ENCODE measurements around the gene HNF1B.

The HNF1B gene

DNA sequence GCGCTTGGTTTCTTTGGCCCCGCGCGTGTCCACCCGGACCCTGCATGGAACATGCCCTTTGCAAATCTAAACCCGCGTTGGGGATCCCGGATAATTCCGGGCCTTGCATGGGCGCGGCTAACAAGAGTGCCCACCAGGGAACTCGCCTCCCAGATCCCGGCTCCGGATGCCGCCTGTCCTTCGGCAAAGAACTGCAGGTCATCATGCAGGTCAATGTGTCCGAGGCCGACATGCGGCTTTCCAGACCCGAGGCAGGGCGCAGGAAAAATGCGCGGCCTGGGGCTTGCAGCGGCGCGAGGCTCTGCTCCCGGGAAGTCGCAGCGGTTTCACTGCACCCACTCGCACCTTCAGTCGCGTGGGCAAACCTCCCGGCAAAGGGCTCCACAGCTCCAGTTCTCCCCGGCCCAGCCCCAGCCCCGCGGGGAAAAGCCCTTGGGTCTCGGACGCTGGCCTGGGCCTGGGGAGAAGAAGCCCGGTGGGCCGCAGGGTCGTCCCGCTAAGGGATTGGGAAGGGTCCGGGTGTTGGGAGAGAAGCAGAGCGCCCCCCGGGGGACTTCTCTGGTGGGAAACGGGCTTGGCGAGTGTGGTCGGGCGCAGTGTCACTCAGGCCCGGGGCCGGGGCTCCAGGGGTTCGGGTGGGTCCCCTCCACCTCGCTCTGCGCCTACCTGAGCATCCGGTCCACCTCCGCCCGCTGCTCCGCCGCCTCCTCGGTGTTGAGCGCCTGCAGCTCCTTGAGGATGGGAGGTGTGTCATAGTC lies 805 bp downstream of the HNF1B start:
- Histone ChIP-seq H3K4me2 (no peak overlapping the region), H4K20me1 (peaks cover 0 to 25% (median 9%) of the 10 kb centered on the region in 11 experiments; a peak in 11 of 22 replicates), H3K9me3 (replicated peaks in 1 of 11) (peaks cover 26 to 37% (median 29%) of the 10 kb centered on the region in 11 experiments), H3K27ac (no peak overlapping the region), H3K4me3 (peak overlapping the region in 3 of 10 experiments; percentile 3 to 22 (median 6); a peak in 4 of 20 replicates), H3K36me3 (peaks cover 0 to 6% (median 0%) of the 10 kb centered on the region in 11 experiments; a peak in 2 of 22 replicates), H3K9ac (no peak overlapping the region), H3K4me1 (peaks cover 0 to 19% (median 0%) of the 10 kb centered on the region in 10 experiments; a peak in 4 of 20 replicates), H3K27me3 (peaks cover 80 to 98% (median 93%) of the 10 kb centered on the region in 11 experiments)
- no peak for TF ChIP-seq Cebpa-rat (IDR thresholded peaks at IDR 0.05)

GRCh38 chr17:37743612-37743874 lies 1.3 kb downstream of the HNF1B start:
- Histone ChIP-seq H3K4me3 (peak overlapping the region in 3 of 10 experiments; percentile 3 to 22 (median 6); a peak in 4 of 20 replicates), H3K27me3 (peaks cover 80 to 100% (median 98%) of the 10 kb centered on the region in 11 experiments), H3K9ac (no peak overlapping the region), H3K4me1 (peaks cover 0 to 19% (median 0%) of the 10 kb centered on the region in 10 experiments; a peak in 4 of 20 replicates), H3K4me2 (no peak overlapping the region), H4K20me1 (peaks cover 0 to 25% (median 9%) of the 10 kb centered on the region in 11 experiments; a peak in 11 of 22 replicates), H3K9me3 (replicated peaks in 1 of 11) (peaks cover 26 to 37% (median 29%) of the 10 kb centered on the region in 11 experiments), H3K27ac (no peak overlapping the region), H3K36me3 (peaks cover 0 to 6% (median 0%) of the 10 kb centered on the region in 11 experiments; a peak in 2 of 22 replicates)
- no peak for TF ChIP-seq Cebpa-rat (IDR thresholded peaks at IDR 0.05)

DNA sequence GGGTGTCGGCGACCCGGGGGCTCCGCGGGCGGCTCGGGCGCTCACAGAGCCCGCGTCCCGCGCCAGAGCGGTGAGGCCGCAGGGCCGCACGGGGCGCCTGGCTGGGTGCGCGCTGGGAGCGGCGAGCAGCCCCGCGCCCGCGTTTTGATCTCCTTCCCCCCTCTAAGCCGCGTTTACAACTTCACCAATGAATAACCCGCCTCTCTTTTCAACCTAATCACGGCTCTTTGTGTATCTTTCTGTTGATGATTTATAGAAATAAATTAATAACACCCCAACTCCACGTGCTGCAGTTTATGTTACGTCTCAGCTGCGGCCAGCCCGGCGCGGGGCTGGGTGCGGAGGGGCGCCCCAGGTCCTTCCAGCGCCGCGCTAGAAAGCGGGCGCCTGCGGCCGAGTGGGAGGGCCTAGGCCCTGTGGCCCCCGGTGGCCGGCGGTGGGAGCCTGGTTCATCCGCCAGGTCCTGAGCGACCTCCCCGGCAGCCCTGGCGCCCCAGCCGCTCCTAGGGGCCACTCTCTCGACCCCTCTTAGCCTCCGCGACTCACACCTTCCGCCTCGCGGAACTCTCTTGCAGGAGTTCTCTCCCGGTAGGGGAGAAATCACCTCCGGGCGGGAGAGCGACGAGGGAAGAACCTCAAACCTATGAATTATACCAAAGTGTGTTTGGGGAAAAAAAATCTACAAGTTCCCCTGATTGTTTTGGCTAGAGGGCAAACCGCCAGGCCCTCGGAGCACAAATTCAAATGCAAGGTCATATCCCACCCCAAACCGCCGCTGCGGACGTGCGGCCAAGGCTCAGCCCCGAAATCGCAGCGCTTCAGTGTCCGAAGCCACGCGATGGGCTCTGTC lies 1.9 kb downstream of the HNF1B start:
- Histone ChIP-seq H4K20me1 (peaks cover 0 to 25% (median 9%) of the 10 kb centered on the region in 11 experiments; a peak in 11 of 22 replicates), H3K9ac (no peak overlapping the region), H3K27ac (no peak overlapping the region), H3K4me3 (peak overlapping the region in 3 of 10 experiments; percentile 18 to 35 (median 22); a peak in 4 of 20 replicates), H3K4me1 (peaks cover 0 to 19% (median 0%) of the 10 kb centered on the region in 10 experiments; a peak in 4 of 20 replicates), H3K36me3 (peaks cover 0 to 6% (median 0%) of the 10 kb centered on the region in 11 experiments; a peak in 2 of 22 replicates), H3K4me2 (peak overlapping the region in 4 of 11 experiments; percentile 2 to 40 (median 14); a peak in 4 of 22 replicates), H3K27me3 (peaks cover 80 to 100% (median 95%) of the 10 kb centered on the region in 11 experiments), H3K9me3 (replicated peaks in 1 of 11) (peaks cover 26 to 37% (median 29%) of the 10 kb centered on the region in 11 experiments)
- TF ChIP-seq Cebpa-rat (IDR thresholded peaks at IDR 0.05), result no peak

GRCh38 chr17:37742116-37742761 lies 2.6 kb downstream of the HNF1B start:
- peaks cover 0 to 19% (median 0%) of the 10 kb centered on the region in 10 experiments; a peak in 4 of 20 replicates for H3K4me1 ChIP-seq
- no peak overlapping the region for H3K27ac ChIP-seq
- H3K4me3 ChIP-seq, result peak overlapping the region in 2 of 10 experiments; percentile 18 to 35; a peak in 3 of 20 replicates
- no peak overlapping the region for H3K9ac ChIP-seq
- H3K9me3 ChIP-seq (replicated peaks in 1 of 11), result peaks cover 26 to 37% (median 29%) of the 10 kb centered on the region in 11 experiments
- TF ChIP-seq Cebpa-rat (IDR thresholded peaks at IDR 0.05), result no peak
- H3K4me2 ChIP-seq, result peak overlapping the region in 4 of 11 experiments; percentile 2 to 40 (median 14); a peak in 5 of 22 replicates
- peaks cover 80 to 94% (median 88%) of the 10 kb centered on the region in 11 experiments for H3K27me3 ChIP-seq
- H4K20me1 ChIP-seq, result peaks cover 0 to 25% (median 9%) of the 10 kb centered on the region in 11 experiments; a peak in 11 of 22 replicates
- H3K36me3 ChIP-seq, result peaks cover 0 to 6% (median 0%) of the 10 kb centered on the region in 11 experiments; a peak in 2 of 22 replicates

GRCh38 chr17:37741341-37742115 lies 3.3 kb downstream of the HNF1B start:
- TF ChIP-seq Cebpa-rat (IDR thresholded peaks at IDR 0.05), result no peak
- Histone ChIP-seq H4K20me1 (peaks cover 0 to 25% (median 9%) of the 10 kb centered on the region in 11 experiments; a peak in 11 of 22 replicates), H3K4me2 (0 out of 22 replicates have a peak overlapping the region, but pooled peaks of 1 of the 11 experiments have one; percentile 40), H3K9me3 (replicated peaks in 1 of 11) (peaks cover 26 to 37% (median 29%) of the 10 kb centered on the region in 11 experiments), H3K36me3 (peaks cover 0 to 6% (median 0%) of the 10 kb centered on the region in 11 experiments; a peak in 2 of 22 replicates), H3K4me1 (peaks cover 0 to 19% (median 0%) of the 10 kb centered on the region in 10 experiments; a peak in 4 of 20 replicates), H3K9ac (no peak overlapping the region), H3K27me3 (peaks cover 73 to 87% (median 80%) of the 10 kb centered on the region in 11 experiments), H3K4me3 (no peak overlapping the region), H3K27ac (no peak overlapping the region)

DNA sequence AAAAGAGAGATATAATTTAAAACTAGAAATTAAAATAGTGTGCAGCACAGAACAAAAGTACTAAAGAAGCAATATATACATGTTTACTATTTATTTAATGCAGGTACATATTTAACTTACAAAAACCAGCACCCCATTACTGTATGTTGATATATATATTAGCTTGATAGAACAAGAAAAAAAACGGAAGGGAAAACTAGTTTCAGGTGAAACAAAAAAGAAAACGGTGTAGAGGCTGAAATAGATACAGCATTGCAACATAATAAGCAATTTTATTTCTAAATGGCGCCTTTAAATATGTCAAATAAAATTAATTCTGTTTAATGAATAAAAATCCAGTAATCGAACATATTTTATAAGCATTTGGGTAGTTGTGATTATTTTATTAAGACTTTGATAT lies 3.9 kb downstream of the HNF1B start:
- Histone ChIP-seq H3K9ac (no peak overlapping the region), H3K27me3 (peaks cover 67 to 81% (median 74%) of the 10 kb centered on the region in 11 experiments), H3K9me3 (replicated peaks in 1 of 11) (peaks cover 26 to 37% (median 29%) of the 10 kb centered on the region in 11 experiments), H4K20me1 (peaks cover 0 to 25% (median 9%) of the 10 kb centered on the region in 11 experiments; a peak in 11 of 22 replicates), H3K36me3 (peaks cover 0 to 6% (median 0%) of the 10 kb centered on the region in 11 experiments; a peak in 2 of 22 replicates), H3K4me1 (peaks cover 0 to 19% (median 0%) of the 10 kb centered on the region in 10 experiments; a peak in 4 of 20 replicates), H3K27ac (no peak overlapping the region), H3K4me2 (no peak overlapping the region), H3K4me3 (no peak overlapping the region)
- no peak for TF ChIP-seq Cebpa-rat (IDR thresholded peaks at IDR 0.05)

- Histone ChIP-seq H3K4me3 (no peak overlapping the region), H3K27me3 (peaks cover 37 to 55% (median 45%) of the 10 kb centered on the region in 11 experiments), H4K20me1 (peaks cover 0 to 18% (median 9%) of the 10 kb centered on the region in 11 experiments; a peak in 11 of 22 replicates), H3K9me3 (replicated peaks in 1 of 11) (peaks cover 9 to 15% (median 12%) of the 10 kb centered on the region in 11 experiments), H3K27ac (no peak overlapping the region), H3K36me3 (no peaks in the 10 kb centered on the region), H3K4me1 (peaks cover 0 to 10% (median 0%) of the 10 kb centered on the region in 10 experiments; a peak in 2 of 20 replicates), H3K9ac (no peak overlapping the region), H3K4me2 (no peak overlapping the region)
- TF ChIP-seq Cebpa-rat (IDR thresholded peaks at IDR 0.05), result no peak
These were observed 6.9 kb downstream of the HNF1B start for GRCh38 chr17:37737971-37738370.
